NB4 (cell line): ENCODE results near the gene DUS2.

Source experiments
- POLR2A ChIP-seq: IDR thresholded peaks from 2 replicates; pipeline ENCODE4 v1.6.1; 2011; ENCODE audit warnings: mild to moderate bottlenecking; ENCODE audit not compliant: insufficient read length; ENCODE audit errors: extremely low read depth
- TF ChIP-seq, protein P1 (sequence below): IDR thresholded peaks from one replicate; pipeline ENCODE4 v1.5.1; 2012; ENCODE audit warnings: low read depth, low read length

DNA sequence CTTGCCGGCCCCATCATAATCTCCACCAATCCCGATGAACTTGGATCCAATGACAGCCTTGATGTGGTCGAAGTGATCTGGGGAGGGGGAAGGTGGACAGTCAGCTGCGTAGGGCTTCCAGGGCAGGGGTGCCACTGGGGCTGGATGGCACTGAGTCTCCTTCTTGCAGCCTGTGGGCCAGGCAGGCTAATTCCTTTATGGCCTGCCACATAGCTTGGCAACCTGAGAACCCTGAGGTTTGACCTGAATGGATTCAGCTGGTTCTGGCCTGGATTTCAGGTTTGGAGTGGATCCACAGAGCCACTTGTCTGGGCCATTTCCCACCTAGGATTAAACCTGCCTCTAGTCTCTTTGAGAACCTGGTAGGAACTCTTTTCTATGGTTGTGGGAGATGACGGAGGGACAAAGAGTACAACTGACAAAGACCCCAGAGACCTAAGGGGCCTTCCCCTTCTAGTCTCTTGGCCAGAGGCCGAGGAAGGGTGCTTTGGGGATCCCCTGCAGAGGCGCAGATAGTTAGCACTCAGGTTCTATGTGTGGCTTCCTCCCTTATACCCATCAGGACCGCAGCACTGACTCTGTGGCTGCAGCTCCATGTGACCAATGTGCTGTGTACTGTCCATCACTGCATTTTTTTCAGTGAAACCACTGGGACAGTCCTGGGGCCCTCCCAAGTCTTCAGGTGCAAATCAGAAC is 33.6 kb upstream of the DUS2 start:
- TF ChIP-seq, protein P1, sequence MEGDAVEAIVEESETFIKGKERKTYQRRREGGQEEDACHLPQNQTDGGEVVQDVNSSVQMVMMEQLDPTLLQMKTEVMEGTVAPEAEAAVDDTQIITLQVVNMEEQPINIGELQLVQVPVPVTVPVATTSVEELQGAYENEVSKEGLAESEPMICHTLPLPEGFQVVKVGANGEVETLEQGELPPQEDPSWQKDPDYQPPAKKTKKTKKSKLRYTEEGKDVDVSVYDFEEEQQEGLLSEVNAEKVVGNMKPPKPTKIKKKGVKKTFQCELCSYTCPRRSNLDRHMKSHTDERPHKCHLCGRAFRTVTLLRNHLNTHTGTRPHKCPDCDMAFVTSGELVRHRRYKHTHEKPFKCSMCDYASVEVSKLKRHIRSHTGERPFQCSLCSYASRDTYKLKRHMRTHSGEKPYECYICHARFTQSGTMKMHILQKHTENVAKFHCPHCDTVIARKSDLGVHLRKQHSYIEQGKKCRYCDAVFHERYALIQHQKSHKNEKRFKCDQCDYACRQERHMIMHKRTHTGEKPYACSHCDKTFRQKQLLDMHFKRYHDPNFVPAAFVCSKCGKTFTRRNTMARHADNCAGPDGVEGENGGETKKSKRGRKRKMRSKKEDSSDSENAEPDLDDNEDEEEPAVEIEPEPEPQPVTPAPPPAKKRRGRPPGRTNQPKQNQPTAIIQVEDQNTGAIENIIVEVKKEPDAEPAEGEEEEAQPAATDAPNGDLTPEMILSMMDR = no peak
- TF ChIP-seq POLR2A = no peak
